Liver (tissue), 3 donors: ENCODE results near the gene CARS1.

Source experiments
- ATF3 ChIP-seq: IDR thresholded peaks from 2 replicates; pipeline ENCODE4 v1.6.1; 2016; ENCODE audit warnings: antibody characterized with exemption
- CTCF ChIP-seq: fragments of 150-350 bp; IDR thresholded peaks from 2 replicates; pipeline ENCODE4 v1.5.1; 2017; ENCODE audit warnings: improper control_type of control experiment, low read depth, low read length; ENCODE audit not compliant: missing input control
- EGR1 ChIP-seq, 2 donors: IDR thresholded peaks; 2 replicates each; pipeline ENCODE4 v1.6.1; 2016 to 2018; ENCODE audit warnings: antibody characterized with exemption in 2 of 2, low read depth in 2 of 2
- FOXA1 ChIP-seq: IDR thresholded peaks from 2 replicates; pipeline ENCODE4 v1.6.1; 2016; ENCODE audit warnings: antibody characterized with exemption
- HNF4G ChIP-seq: IDR thresholded peaks from 2 replicates; pipeline ENCODE4 v1.6.1; 2016; ENCODE audit warnings: antibody characterized with exemption
- JUND ChIP-seq, 2 donors: IDR thresholded peaks; 2 replicates each; pipeline ENCODE4 v1.6.1; 2016; ENCODE audit warnings: antibody characterized with exemption in 2 of 2
- MAX ChIP-seq: IDR thresholded peaks from 2 replicates; pipeline ENCODE4 v1.6.1; 2016; ENCODE audit warnings: antibody characterized with exemption
- NR2F2 ChIP-seq: IDR thresholded peaks from 2 replicates; pipeline ENCODE4 v1.6.1; 2016; ENCODE audit warnings: antibody characterized with exemption
- RAD21 ChIP-seq, 2 donors: IDR thresholded peaks; 2 replicates each; pipeline ENCODE4 v1.6.1; 2016; ENCODE audit warnings: antibody characterized with exemption in 2 of 2, mild to moderate bottlenecking in 2 of 2
- REST ChIP-seq: IDR thresholded peaks from 2 replicates; pipeline ENCODE4 v1.6.1; 2016; ENCODE audit warnings: antibody characterized with exemption, mild to moderate bottlenecking
- SP1 ChIP-seq: IDR thresholded peaks from 2 replicates; pipeline ENCODE4 v1.6.1; 2018; ENCODE audit warnings: antibody characterized with exemption, mild to moderate bottlenecking
- TAF1 ChIP-seq: conservative IDR thresholded peaks from 2 replicates; pipeline ENCODE4 v1.6.1; 2016; ENCODE audit warnings: antibody characterized with exemption, mild to moderate bottlenecking
- YY1 ChIP-seq: IDR thresholded peaks from 2 replicates; pipeline ENCODE4 v1.6.1; 2016; ENCODE audit warnings: antibody characterized with exemption, mild to moderate bottlenecking
- ZBTB33 ChIP-seq: IDR thresholded peaks from 2 replicates; pipeline ENCODE4 v1.6.1; 2016; ENCODE audit warnings: antibody characterized with exemption
- donor health status: healthy.
- donor health status: healthy.

GRCh38 chr11:2991452-2992233 lies 65.6 kb downstream of the CARS1 start:
- TF ChIP-seq CTCF (no peak), JUND (IDR thresholded peaks at IDR 0.05) (no peak), ATF3 (no peak), RAD21 (IDR thresholded peaks at IDR 0.05) (no peak), ZBTB33 (no peak), REST (no peak), HNF4G (no peak), SP1 (no peak), MAX (no peak), FOXA1 (no peak), TAF1 (no peak), YY1 (no peak), NR2F2 (no peak), EGR1 (IDR thresholded peaks at IDR 0.05; ENCODE audit: low read depth in 2 of 2) (no peak)
